C4-2B (cell line): Measurements from ENCODE around the gene CHRM2.

Experiments used
- CTCF ChIP-seq: fragments of 450-650 bp; conservative IDR thresholded peaks from 2 replicates; pipeline ENCODE4 v1.5.1; 2017; ENCODE audit warnings: mild to moderate bottlenecking
- ZFX ChIP-seq: fragments of 450-650 bp; IDR thresholded peaks from 2 replicates; pipeline ENCODE4 v1.6.1; 2017

- TF ChIP-seq CTCF (no peak), ZFX (no peak)
These were observed 103.3 kb downstream of the CHRM2 start for GRCh38 chr7:136971776-136972175.
